ENCODE data around the gene CPED1. TPM values are rescaled to one million over a fixed set of nuclear protein-coding genes. Genes with fewer than 3 reads are reported as not detected.
"Not testable (repeated sequence)": the region's sequence is repeated elsewhere in the genome, so short reads cannot be mapped to it uniquely, and the experiment has no call there.

Gene CPED1
- total RNA-seq, 1 donor from 2014 or later: 0.77 TPM

DNA sequence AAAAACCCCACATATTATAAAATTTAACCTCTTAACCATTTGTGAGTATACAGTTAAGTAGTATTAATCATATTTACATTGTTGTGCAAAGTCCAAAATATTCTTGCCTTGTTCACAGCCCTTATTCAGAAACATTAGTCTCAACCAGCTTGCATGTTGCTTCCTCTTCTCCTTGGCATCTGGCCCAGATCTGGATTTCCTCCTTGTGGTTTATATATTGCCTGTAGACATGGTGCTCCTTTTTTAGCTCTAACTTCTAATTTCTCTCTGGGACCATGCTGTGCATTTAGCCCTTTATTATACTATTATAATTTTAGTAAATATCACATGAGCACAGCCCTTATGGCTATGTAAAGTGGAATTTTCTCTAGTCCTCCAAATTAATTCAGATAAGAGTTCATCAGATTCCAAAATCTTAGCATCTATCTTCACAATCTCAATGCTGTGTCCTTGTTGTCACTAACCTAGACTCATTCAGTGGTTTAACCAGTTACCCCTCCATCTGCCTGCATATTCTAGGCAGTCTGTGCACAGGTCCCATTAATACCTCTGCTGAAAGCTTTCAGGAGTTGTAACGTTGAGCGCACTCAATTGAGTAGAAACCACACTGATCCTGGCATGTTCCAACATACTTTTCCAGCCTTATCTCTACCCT is 7.9 kb downstream of the CPED1 start:
- DNase-seq (ENCODE audit: low read depth in 2 of 2): peak in 1 of 2 donors; percentile 84

DNA sequence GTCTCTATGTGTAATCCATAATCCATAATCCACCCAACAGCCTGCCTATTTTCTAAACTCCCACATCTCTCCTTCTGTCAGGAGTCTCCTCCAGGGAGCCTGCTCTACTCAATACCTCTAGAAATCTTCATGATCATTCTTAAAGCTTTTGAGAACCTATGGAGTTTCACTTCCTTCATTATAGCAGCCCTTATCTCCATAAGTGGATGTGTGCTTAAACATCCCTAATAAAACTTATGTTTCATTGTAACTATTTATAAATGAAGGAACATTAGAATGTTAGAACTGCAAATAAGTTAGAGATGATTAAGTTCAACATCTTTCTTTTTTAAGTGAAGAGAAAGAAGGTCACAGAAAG is 8.5 kb downstream of the CPED1 start:
- no peak for DNase-seq (ENCODE audit: low read depth in 2 of 2)

DNA sequence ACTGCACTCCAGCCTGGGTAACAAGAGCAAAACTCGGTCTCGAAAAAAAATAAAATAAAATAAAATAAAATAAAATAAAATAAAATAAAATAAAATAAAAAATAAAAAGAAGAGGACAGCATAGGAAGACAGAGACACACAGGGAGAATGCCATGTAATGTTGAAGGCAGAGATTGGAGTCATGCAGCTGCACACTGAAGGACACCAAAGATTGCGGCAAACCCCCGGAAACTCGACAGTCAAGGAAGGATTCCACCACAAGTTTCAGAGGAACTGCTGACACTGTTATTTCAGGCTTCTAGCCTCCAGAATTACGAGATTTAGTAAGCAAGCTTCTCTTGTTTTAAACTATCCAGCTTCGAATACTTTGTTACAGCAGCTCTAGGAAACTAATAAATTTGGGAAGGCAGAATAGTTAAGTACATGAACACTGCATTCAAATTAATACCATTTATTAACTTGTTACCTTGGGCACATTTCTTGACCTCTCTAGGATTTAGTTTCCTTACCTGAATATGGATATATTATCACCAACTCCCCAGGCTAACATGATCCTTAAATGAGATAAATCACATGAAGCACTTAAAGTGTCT is 9.5 kb downstream of the CPED1 start:
- DNase-seq (ENCODE audit: low read depth in 2 of 2): no peak

DNA sequence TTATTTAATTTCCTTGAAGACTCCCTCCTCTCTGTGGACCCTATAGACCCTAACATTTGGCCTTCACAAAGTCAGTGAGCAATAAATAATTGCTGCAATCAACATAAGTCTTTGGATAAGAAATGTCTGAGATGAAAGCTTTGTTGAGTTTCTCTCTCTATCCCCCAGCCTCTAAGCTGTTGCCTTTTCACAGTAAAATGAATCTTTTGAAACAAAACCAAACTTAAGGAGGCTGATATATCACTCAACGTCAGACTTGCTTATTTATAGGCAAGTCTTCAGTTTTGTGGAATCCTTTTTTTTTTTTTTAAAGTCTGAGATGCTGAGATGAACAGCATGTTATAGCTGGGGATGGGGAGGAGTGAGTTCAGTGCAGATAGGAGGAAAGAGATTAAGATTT is 10.0 kb downstream of the CPED1 start:
- no peak for DNase-seq (ENCODE audit: low read depth in 2 of 2)

DNA sequence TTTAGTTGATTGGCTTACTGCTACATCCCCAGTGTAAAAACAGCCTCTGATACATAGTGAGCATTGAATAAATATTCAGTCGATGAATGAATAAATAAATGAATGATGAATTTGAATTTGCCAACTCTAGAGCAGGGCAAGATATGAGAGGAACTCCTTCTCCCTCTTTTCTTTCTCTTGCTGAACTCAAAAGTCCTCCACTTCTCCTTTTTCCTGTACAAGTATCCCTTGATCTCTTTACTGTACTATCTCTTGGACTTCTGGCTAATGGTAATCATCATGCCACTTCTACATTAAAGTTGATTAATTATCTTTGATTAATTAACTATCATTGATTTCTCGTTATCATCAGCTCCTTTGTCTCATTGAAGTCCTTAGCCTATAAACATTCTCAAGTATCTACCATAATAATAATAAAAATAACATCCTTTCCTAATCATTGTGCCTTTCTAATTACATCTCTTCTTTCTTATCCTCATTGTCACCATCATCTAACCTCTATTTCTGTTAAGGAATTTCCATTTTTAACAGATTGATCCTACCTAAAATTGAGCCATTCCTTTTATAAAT is 10.6 kb downstream of the CPED1 start:
- no peak for DNase-seq (ENCODE audit: low read depth in 2 of 2)

DNA sequence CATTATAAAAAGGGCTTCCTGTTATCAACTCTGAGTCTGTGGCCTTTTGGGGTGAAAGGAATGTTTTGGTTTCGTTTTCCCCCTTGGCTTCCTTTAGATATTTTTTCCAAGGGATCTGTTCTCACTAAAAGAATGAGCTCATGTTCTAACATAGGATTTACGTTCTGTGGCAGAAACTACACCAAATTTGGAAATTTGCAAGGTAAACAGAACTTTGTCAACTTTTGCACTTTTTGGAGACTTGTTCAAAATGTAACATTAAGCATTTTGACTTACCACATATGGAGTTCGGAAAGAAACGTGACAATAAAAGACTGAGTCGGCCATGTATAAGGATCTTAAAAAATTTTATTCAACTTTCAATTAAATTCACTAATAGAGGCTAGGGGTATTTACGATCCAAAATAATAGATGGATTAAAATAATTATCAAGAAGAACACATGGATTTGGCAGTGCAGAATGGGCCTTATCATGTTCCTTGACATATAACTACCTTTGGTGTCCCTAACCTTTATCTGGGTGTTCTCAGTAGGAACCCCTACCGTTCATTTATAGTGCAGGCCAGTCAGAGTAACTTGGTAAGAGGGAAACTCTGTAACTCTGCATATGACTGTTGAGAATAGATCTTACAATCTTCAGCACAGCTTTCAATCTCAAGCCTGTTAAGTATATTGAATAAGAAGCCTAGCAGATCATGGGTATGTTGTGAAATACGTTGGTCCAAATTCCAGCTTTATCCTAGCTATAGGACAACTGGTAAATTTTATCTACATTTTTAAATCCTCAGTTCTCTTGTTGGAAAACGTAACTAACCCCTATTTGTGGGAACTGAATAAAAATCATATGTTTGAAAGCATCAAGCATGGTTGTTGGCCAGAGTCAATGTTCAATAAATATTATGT is 11.8 kb downstream of the CPED1 start:
- peak; percentile 41 to 55 for DNase-seq (ENCODE audit: low read depth in 2 of 2)

DNA sequence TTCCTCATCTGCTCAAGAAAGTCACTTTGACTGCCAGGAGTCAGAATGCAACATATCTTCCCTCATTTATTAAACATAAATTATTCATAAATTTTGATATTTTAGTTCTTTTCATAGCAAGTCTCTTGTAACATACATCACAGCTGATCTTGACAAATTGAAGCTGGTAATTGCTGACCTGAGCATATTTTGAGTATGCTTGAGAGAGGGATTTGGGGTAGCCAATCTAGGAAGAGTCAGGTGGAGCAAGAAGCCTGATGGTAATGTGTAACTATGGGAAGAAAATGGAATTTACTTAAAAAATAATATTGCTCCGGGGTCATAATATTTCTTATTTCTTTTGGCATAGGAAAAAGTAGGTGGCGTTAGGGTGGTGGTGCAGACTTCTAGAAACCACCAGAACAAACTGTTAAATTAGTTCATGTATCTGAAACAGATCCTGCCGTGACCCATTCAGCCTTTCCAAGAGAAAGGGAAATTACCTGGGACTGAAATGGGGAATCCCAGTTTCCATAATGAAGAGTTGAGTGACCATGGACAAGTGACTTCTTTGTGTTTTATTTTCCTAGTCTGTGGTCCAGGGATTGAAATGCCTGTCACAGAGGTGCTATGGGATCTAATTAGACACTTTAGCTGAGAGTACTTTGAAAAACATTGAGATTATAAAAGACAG is 12.9 kb downstream of the CPED1 start:
- DNase-seq (ENCODE audit: low read depth in 2 of 2): no peak

DNA sequence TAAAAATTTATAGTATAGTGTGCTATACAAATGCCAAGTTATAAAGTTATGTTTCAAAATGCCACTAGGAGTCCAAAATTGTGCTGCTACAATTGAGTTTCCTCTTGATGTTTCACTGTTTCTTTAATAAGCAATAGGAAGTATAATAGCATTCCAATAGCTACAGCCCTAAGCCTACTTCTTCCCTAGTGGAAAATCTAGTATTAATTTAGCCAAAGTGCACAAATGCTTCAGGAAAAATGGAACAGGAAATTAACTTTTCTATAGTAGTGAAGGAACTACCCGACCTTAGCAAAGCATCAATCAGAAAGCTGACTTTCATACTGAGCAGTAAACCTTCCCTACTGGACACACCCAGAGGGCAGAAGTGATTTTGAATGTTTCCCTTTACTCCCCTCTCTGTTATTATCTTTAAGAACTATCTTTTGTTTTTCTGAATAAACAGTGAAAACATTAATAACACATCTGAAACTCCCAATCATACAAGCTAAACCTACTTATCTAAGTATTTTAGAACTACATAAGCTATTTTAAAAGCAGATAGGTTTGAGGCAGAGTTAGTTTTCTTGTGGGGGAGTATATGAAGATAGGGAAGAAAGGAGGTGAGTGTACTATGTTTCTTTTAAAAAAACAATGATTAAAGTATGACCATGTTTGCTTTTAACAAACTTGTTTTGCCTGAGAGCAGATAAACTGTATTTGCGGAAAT is 13.7 kb downstream of the CPED1 start:
- DNase-seq (ENCODE audit: low read depth in 2 of 2): no peak

DNA sequence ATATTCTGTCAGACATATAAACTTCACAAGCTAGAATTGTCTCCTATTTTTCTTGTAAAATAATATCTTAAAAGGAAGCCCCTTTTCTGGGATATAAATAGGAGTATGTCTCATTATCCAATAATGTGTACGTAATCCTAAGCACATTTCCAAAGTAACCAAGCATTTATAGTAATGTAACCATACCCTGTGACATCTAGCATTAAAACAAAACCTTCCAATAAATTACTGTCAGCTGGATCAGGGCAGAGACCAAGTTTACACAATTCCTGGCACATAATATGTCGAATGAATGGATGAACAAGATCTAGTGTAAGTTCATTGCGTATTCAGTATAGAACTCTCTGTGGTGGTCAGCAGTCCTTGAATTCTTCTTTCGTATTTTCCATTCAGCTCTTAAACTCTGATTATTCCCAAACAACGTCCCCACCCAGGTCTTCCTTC is 14.3 kb downstream of the CPED1 start:
- no peak for DNase-seq (ENCODE audit: low read depth in 2 of 2)

DNA sequence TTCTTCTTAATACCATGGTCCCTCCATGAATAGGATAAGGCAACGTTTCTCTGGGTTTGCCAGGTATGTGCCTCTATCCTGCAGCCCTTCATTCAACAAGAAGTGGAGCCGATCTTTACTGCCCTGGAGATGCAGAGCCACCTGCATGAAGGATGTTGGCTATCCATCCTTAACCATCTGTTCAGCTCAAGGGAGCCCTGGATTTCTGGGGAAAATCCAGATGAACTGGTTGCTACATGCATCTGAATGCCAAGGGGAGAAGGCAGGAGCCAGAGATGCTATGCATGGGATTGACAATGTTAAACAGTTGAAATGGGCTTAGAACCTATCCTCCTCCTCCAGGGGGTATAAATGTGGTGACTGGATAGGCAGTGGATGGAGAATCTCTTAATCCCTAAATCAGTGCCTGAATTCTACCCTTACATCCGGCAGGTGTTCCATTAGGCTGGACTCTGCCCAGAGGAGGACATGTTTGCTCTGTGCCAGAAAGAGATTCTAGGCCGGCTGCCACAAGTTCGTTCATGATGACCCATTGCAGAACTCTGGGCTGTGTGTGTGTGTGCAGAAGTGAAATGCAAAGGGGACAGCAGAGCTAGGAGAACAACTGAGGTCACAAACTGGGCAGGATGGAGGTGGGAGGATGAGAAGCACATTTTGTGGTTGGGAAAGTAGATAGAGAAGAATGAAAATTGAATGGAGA is 15.6 kb downstream of the CPED1 start:
- DNase-seq (ENCODE audit: low read depth in 2 of 2): peak; percentile 17 to 42

DNA sequence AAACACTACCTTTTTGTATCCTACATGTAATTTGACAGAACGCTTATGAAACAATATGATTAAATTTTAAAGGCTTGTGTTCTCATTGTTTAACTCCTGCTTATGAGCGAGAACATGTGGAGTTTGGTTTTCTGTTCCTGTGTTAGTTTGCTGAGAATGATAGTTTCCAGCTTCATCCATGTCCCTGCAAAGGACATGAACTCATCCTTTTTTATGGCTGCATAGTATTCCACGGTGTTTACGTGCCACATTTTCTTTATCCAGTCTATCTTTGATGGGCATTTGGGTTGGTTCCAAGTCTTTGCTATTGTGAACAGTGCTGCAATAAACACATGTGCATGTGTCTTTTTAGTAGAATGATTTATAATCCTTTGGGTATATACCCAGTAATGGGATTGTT is 16.5 kb downstream of the CPED1 start:
- not testable (repeated sequence) for DNase-seq (ENCODE audit: low read depth in 2 of 2)

DNA sequence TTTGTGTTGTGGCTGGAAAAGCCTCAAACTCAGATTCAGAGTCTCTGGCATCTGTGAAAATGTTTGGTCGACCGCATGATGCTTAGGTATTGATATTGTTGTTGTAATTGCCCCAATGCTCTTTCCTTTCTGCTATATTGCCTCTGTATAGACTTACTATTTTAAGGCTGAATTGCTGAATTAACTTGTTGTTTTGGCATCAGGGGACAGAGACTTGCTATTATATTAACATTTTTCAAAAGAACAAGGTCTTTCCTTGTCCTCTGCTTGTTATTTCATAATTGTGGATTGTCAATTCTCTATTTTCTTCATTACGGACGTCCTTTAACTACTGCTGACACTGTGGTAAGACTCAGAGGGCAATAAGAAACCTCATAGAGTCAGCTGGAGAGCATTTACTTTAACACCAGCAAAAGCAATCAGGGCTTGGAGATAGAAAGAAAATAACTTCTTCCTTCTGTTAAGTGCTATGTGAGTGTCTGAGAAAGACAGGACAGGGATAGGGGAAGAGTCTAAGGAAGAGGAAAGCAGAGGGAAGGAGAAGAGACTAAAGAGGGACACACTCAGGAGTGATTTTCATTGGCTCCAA is 17.6 kb downstream of the CPED1 start:
- DNase-seq (ENCODE audit: low read depth in 2 of 2): no peak

DNA sequence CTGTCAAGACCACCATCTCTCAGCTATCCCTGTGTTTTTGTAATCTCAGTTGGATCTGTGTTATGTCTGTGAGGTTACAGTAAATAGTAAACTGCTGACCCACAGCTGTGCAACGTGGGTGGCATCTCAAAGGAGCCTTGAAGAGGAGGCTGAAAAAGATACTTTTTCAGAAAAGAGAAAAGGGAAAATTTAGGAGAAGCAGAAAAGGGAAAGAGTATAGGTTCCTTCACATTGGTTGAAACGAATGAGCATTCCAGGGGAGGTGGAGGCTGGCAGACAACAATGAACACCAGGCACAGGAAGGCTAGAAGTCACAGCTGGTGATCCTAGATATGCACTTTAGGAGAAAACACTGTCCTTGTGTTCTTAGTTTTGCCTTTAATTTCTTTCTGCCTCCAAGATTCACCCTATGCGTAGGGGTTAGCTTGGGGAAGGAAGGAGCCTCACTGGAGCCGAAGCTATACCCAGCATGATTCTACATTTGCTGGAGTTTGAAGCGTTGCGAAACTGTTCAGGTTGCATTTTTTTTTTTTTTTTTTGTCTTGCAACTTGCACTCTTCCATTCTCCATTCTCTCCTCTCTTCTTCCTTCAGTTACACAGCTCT is 18.3 kb downstream of the CPED1 start:
- DNase-seq (ENCODE audit: low read depth in 2 of 2): peak in 1 of 2 donors; percentile 35

DNA sequence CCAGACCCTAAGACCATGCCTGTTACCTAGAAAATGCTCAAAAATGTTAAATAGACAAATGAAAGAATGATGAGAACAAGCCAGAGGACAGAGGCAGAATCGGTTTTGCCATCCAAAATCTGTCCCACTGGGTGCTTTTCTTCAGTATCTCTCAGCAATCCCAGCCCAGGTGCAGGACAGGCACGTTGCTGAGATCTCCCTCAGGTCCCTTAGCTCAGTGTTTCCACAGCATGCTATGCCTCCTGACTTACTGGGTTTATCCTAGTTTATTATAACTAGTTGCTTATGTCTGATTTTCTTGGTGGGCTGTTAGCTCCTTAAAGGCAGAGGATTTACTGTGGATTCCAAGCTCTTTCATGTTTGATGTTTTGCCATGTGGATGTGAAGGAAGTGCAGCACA is 20.3 kb downstream of the CPED1 start:
- DNase-seq (ENCODE audit: low read depth in 2 of 2): no peak

DNA sequence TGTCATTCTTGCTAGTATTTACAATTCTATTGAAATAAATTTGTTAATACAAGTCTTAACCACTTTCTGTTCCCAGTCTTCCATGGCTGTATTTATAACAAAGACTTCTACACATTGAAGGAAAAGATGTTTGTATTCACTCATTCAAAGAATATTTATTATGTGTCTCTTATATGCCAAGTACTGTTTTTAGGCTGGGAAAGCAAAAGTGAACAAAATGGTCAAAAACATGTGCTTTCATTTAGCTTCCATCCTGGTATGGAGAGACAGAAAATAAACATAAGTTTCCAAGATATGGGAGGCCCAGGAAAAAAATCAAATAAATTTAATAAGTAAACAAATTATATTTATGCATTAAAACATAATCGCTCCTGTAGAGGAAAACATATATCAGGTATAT is 22.9 kb downstream of the CPED1 start:
- DNase-seq (ENCODE audit: low read depth in 2 of 2): no peak

DNA sequence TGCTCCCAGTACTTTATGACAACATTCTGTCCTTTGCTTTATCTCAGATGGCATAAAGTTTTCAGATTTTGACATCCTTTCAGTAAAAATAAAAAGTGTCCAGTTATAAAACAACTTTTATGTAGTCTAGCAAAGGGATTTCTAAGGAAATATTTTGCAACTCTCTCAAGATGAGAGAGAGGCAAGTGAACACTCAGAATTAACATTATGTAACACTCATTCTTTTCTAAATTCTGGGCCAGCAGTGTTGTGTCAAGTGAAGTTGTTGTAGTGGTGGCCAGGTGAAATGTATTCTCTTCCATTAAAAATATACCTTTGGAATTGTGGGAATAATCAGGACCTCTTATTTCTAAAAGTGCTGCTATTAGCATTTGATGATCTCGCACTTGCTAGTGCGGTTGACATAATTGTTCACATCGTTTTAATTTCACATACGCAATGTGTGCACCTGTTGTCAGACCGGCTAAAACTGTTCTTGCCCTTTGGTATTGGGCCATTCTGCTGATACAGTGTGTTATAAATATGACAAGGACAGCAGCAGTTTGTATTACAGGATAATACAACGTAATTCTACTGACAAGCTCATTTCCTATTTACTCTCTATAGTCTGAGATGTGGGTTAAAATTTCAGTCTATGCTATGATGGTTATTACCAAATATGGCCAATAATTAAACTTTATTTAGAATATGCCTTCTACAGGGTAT is 23.8 kb downstream of the CPED1 start:
- DNase-seq (ENCODE audit: low read depth in 2 of 2): no peak

DNA sequence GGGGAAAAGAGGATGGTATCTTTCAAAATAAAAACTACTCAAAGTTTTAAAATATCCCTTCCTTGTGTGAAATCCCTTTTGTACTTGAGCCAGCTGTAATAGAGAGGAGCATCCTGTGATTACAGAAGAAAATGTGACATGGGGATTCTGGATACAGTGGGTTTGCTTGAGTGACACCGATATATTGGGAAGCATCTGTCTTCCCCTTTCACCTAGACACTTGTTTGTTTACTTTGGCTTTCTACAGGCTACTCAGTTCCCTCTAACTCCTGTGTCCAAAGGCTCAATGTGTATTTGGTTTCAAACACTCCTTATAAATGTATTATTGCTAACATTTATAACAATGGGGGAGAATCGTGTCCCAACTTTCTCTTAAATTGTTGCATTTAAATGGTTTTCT is 24.4 kb downstream of the CPED1 start:
- DNase-seq (ENCODE audit: low read depth in 2 of 2): no peak

DNA sequence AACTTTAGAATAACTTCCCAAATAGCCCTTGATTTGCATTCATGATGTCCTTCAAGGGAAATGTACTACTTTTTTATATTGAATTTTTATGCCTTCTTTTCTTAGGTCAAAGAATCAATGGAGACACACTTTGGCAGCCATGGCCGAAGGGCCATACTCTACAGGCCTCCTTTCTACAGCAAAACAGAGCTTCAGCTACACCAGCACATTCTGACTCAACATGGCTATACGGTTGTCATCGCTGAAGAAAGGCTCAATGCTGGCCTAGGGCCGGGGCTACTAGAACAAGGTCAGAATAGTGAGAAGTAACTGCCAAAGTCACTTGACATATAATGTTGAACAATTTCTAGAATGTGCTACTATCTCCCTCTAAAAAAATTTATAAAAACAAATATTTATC is 27.0 kb downstream of the CPED1 start:
- DNase-seq (ENCODE audit: low read depth in 2 of 2): no peak

DNA sequence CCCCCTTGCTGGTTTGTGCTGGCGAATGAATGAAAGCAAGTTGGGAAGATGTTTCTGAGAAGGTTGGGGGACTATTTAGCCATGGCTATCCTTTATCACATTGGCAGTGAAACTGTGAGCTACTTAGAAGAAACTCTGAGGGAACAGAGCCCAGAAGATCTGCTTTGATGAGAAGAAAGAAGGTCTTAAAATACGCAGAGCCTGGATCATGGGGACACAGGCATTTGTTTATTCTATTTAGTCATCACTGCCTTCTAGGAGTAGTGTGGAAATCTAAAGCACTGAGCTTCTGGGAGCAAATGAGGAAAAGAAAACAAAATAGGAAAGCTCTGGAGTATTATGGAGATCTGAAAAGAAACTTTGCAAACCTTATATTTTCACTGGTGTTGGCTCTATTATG is 28.5 kb downstream of the CPED1 start:
- DNase-seq (ENCODE audit: low read depth in 2 of 2): no peak
